IMR-90 (cell line): ENCODE measurements around the gene BSPRY. TPM values are rescaled to one million over a fixed set of nuclear protein-coding genes. Genes with fewer than 3 reads are reported as not detected.

Source experiments
- ATAC-seq: fragments of 200-7000 bp; cut with Tn5 transposase; 2 replicates; pipeline ENCODE4 v1.9.1; 2020; ENCODE audit warnings: low read depth, mild to moderate bottlenecking, moderate library complexity
- BruUV-seq: library from RNA; stranded (reverse); fragments of 400-500 nt; replicated peaks from 2 replicates; lab custom pipeline; 2021; lab: Mats Ljungman, UMichigan
- CTCF ChIA-PET: fragments of 300-600 bp; formaldehyde crosslinking; extraction: SDS; loops from one replicate; lab custom pipeline; 2021; ENCODE audit warnings: antibody characterized with exemption; lab: Yijun Ruan, JAX
- POLR2A ChIA-PET: fragments of 300-600 bp; sonication (Branson Sonifier 250); formaldehyde crosslinking; loops from one replicate; lab custom pipeline; 2022; ENCODE audit warnings: antibody characterized with exemption; ENCODE audit not compliant: unreplicated experiment; lab: Charles Lee
- DNase-seq: peaks from one replicate; pipeline ENCODE4 v3.0.0; 2013
- H2AFZ ChIP-seq: replicated peaks from 2 replicates; pipeline ENCODE3; 2013; ENCODE audit warnings: low read length, mild to moderate bottlenecking; ENCODE audit not compliant: poor library complexity
- H2AK5ac ChIP-seq: 2 replicates; pipeline ENCODE4 v1.6.1; 2013; ENCODE audit warnings: low read depth, low read length, inconsistent platforms
- H2AK9ac ChIP-seq: replicated peaks from 2 replicates; pipeline ENCODE3; 2013; ENCODE audit warnings: mild to moderate bottlenecking, low read depth, low read length, moderate library complexity; ENCODE audit not compliant: poor library complexity
- H2BK120ac ChIP-seq: 2 replicates; pipeline ENCODE4 v1.6.1; 2013; ENCODE audit warnings: low read depth, low read length, inconsistent platforms
- H2BK15ac ChIP-seq: 3 replicates; pipeline ENCODE4 v1.6.1; 2013; ENCODE audit warnings: low read depth, low read length, inconsistent platforms
- H2BK20ac ChIP-seq: 2 replicates; pipeline ENCODE4 v1.6.1; 2013; ENCODE audit warnings: low read depth, mild to moderate bottlenecking, inconsistent platforms, low read length, moderate library complexity
- H2BK5ac ChIP-seq: 2 replicates; pipeline ENCODE4 v1.6.1; 2013; ENCODE audit warnings: mild to moderate bottlenecking, low read depth, low read length, inconsistent platforms; ENCODE audit not compliant: poor library complexity, severe bottlenecking
- H3K14ac ChIP-seq: replicated peaks from 2 replicates; pipeline ENCODE4 v1.6.1; 2013; ENCODE audit warnings: low read depth, low read length, inconsistent platforms
- H3K18ac ChIP-seq: 2 replicates; pipeline ENCODE4 v1.6.1; 2013; ENCODE audit warnings: low read depth, low read length, control low read depth
- H3K23ac ChIP-seq: 2 replicates; pipeline ENCODE4 v1.6.1; 2013; ENCODE audit warnings: low read depth, low read length, inconsistent platforms
- H3K27ac ChIP-seq: 2 replicates; pipeline ENCODE4 v1.5.1; 2013; ENCODE audit warnings: mild to moderate bottlenecking, control low read depth, low read length; ENCODE audit not compliant: insufficient read depth
- H3K27me3 ChIP-seq: 2 replicates; pipeline ENCODE4 v1.6.1; 2013; ENCODE audit warnings: low read length; ENCODE audit not compliant: control insufficient read depth, insufficient read depth
- H3K36me3 ChIP-seq: 2 replicates; pipeline ENCODE4 v1.6.1; 2013; ENCODE audit warnings: low read length, mixed read lengths; ENCODE audit not compliant: control insufficient read depth, insufficient read depth
- H3K4ac ChIP-seq: 2 replicates; pipeline ENCODE4 v1.6.1; 2013; ENCODE audit warnings: low read depth, low read length, inconsistent platforms
- H3K4me1 ChIP-seq: 2 replicates; pipeline ENCODE4 v1.6.1; 2013; ENCODE audit warnings: low read length, mixed read lengths; ENCODE audit not compliant: control insufficient read depth, insufficient read depth
- H3K4me2 ChIP-seq: 2 replicates; pipeline ENCODE4 v1.6.1; 2013; ENCODE audit warnings: low read depth, mild to moderate bottlenecking, control low read depth, low read length, moderate library complexity
- H3K4me3 ChIP-seq: 2 replicates; pipeline ENCODE4 v1.5.1; 2013; ENCODE audit warnings: low read depth, mild to moderate bottlenecking, control low read depth, low read length, moderate library complexity; ENCODE audit not compliant: insufficient read depth
- H3K56ac ChIP-seq: 2 replicates; pipeline ENCODE4 v1.6.1; 2013; ENCODE audit warnings: low read length, inconsistent platforms; ENCODE audit not compliant: insufficient read depth; ENCODE audit errors: extremely low read depth
- H3K79me1 ChIP-seq, 2 experiments: 2 replicates each; pipeline ENCODE4 v1.6.1; 2013; ENCODE audit warnings: low read length in 2 of 2, inconsistent platforms in 1 of 2, low read depth in 1 of 2
- H3K9ac ChIP-seq: 2 replicates; pipeline ENCODE4 v1.6.1; 2013; ENCODE audit warnings: low read depth, low read length, control low read depth
- H3K9me1 ChIP-seq: 2 replicates; pipeline ENCODE4 v1.6.1; 2013; ENCODE audit warnings: low read length, inconsistent platforms; ENCODE audit not compliant: insufficient read depth
- H3K9me3 ChIP-seq: 2 replicates; pipeline ENCODE4 v1.6.1; 2013; ENCODE audit warnings: low read length; ENCODE audit not compliant: control insufficient read depth, insufficient read depth
- H4K20me1 ChIP-seq: 2 replicates; pipeline ENCODE4 v1.6.1; 2013; ENCODE audit warnings: low read length, inconsistent platforms; ENCODE audit not compliant: insufficient read depth
- H4K5ac ChIP-seq: 2 replicates; pipeline ENCODE4 v1.6.1; 2013; ENCODE audit warnings: mild to moderate bottlenecking, low read depth, low read length, control low read depth
- H4K8ac ChIP-seq, 2 experiments: 2 replicates each; pipeline ENCODE4 v1.6.1; 2013; ENCODE audit warnings: low read depth in 2 of 2, low read length in 2 of 2, control low read depth in 1 of 2, inconsistent platforms in 1 of 2
- H4K91ac ChIP-seq: 2 replicates; pipeline ENCODE4 v1.6.1; 2013; ENCODE audit warnings: low read depth, low read length, inconsistent platforms; ENCODE audit not compliant: insufficient read depth
- BHLHE40 ChIP-seq: fragments of 150-350 bp; IDR thresholded peaks from 2 replicates; pipeline ENCODE4 v1.6.1; 2016; ENCODE audit warnings: mild to moderate bottlenecking, low read depth, low read length
- CEBPB ChIP-seq: IDR thresholded peaks from 2 replicates; pipeline ENCODE4 v1.6.1; 2012; ENCODE audit warnings: low read depth, low read length, improper control_type of control experiment
- CHD1 ChIP-seq: IDR thresholded peaks from 2 replicates; pipeline ENCODE4 v1.6.1; 2012; ENCODE audit warnings: low read depth, low read length, improper control_type of control experiment
- FOS ChIP-seq: fragments of 150-350 bp; IDR thresholded peaks from 2 replicates; pipeline ENCODE4 v1.6.1; 2016; ENCODE audit warnings: low read depth, low read length
- MAFK ChIP-seq: IDR thresholded peaks from 2 replicates; pipeline ENCODE4 v1.6.1; 2012; ENCODE audit warnings: low read depth, low read length, improper control_type of control experiment
- MAZ ChIP-seq: IDR thresholded peaks from 2 replicates; pipeline ENCODE4 v1.6.1; 2012; ENCODE audit warnings: low read depth, mild to moderate bottlenecking, low read length, improper control_type of control experiment, moderate library complexity, borderline replicate concordance
- MXI1 ChIP-seq: IDR thresholded peaks from 2 replicates; pipeline ENCODE4 v1.6.1; 2012; ENCODE audit warnings: low read depth, mild to moderate bottlenecking, low read length, moderate library complexity, borderline replicate concordance
- NFE2L2 ChIP-seq: fragments of 150-350 bp; IDR thresholded peaks from 2 replicates; pipeline ENCODE4 v1.6.1; 2016; ENCODE audit warnings: low read depth, mild to moderate bottlenecking, low read length
- POLR2A ChIP-seq: IDR thresholded peaks from 2 replicates; pipeline ENCODE4 v1.6.1; 2012; ENCODE audit warnings: mild to moderate bottlenecking, low read depth, low read length
- RAD21 ChIP-seq: IDR thresholded peaks from 2 replicates; pipeline ENCODE4 v1.6.1; 2012; ENCODE audit warnings: low read length, improper control_type of control experiment
- RCOR1 ChIP-seq: IDR thresholded peaks from 2 replicates; pipeline ENCODE4 v1.6.1; 2012; ENCODE audit warnings: mild to moderate bottlenecking, low read length, improper control_type of control experiment; ENCODE audit not compliant: insufficient replicate concordance
- RFX5 ChIP-seq: IDR thresholded peaks from 2 replicates; pipeline ENCODE4 v1.8.0; 2012; ENCODE audit warnings: low read depth, mild to moderate bottlenecking, low read length, moderate library complexity
- SMC3 ChIP-seq: fragments of 150-350 bp; IDR thresholded peaks from 2 replicates; pipeline ENCODE4 v1.6.1; 2016; ENCODE audit warnings: low read depth, mild to moderate bottlenecking, antibody characterized with exemption, low read length, moderate library complexity
- WGBS, 2 experiments: methylation state at CpG; one replicate each; pipeline versions ENCODE4 v1.1.5 to v1.1.7; 2013; ENCODE audit warnings: missing lambda C conversion rate in 2 of 2; ENCODE audit not compliant: insufficient read length in 1 of 2; ENCODE audit errors: extremely low coverage in 2 of 2; 5-methylcytosine and 5-hydroxymethylcytosine counted together
- dilution Hi-C: fragments of 300-500 bp; cut with HindIII; formaldehyde crosslinking; loops from one replicate; pipeline ENCODE4 v1.14.3; 2018; ENCODE audit warnings: low sequenced_read_pairs; ENCODE audit not compliant: unreplicated experiment
- in situ Hi-C: fragments of 300-500 bp; cut with MboI; formaldehyde crosslinking; loops from 3 replicates; pipeline ENCODE4 v1.14.3; 2019; ENCODE audit warnings: low sequenced_read_pairs, inconsistent platforms, mixed read lengths
- intact Hi-C: fragments of 100-400 bp; cut with micrococcal nuclease; formaldehyde crosslinking; loops from 2 replicates; pipeline ENCODE4 v1.10.0; 2022
- polyA plus RNA-seq, 3 experiments: library from polyadenylated mRNA; depleted of rRNA; stranded (reverse); fragments of >200 nt; gene quantifications; 2 replicates each; pipeline ENCODE4 v1.2.3, GENCODE V29; 2012; ENCODE audit warnings: low replicate concordance in 1 of 3
- total RNA-seq: library from RNA; depleted of rRNA; stranded (reverse); fragments of >200 nt; gene quantifications from 2 replicates; pipeline ENCODE4 v1.2.3, GENCODE V29; 2012
- TF ChIP-seq, protein P1 (sequence below): fragments of 150-350 bp; IDR thresholded peaks from 2 replicates; pipeline ENCODE4 v1.6.1; 2016; ENCODE audit warnings: low read depth, mild to moderate bottlenecking, low read length, moderate library complexity, borderline replicate concordance
- TF ChIP-seq, protein P2 (sequence below): conservative IDR thresholded peaks from 2 replicates; pipeline ENCODE4 v1.5.1; 2012; ENCODE audit warnings: mild to moderate bottlenecking, low read depth, low read length, improper control_type of control experiment
- TF ChIP-seq, protein P3 (sequence below): fragments of 150-350 bp; IDR thresholded peaks from 2 replicates; pipeline ENCODE4 v1.6.1; 2017; ENCODE audit warnings: mild to moderate bottlenecking, antibody characterized with exemption, low read length, low read depth

The BSPRY gene
- total and polyA plus RNA-seq, 2 of the 4 experiments (the other 2 are of a cell fraction), result not detected

DNA sequence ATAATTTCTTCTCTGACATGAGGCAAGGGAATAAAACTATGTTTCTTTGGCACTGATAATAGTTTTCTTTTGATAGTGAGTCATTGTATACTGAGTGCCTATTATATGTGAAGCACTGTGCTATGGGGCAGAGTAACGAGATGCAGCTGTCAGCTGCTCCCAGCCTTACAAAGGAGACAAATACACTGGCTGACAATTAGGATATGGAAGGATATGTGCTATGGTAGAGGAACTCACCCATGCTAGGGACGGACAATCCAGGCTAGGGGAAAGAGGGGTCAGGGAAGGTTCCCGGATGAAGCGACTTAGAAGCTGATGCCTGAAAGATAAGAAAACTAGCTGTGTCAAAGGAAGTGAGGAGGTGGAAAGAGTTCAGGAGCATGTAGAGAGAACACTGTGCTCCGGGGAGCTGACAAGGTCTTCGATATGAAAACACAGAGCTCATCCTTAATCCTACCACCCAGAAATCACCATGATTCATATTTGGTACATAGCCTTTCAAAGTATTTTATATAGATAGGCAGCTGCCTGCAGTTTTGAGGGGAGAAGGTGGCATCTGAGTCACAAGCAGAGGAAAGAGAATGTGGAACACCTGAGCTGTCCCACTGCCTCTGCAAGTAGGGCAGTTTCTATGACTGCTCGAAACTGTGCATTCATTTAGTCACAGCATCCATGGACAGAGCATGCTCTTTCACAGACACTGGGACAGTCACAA lies 12.1 kb downstream of the BSPRY start:
- H2BK15ac ChIP-seq, result no peak overlapping the region
- ChIA-PET POLR2A (no interaction called here), CTCF (interaction anchor here (0.7 kb wide), 1 partner anchor 21 kb away, joined by 6 read pairs; the partner anchor contains the start of gene WDR31)
- no peak overlapping the region for H3K14ac ChIP-seq
- BruUV-seq, result no TSS peak
- H4K20me1 ChIP-seq, result no peaks in the 10 kb centered on the region
- H3K27ac ChIP-seq, result no peak overlapping the region
- in situ Hi-C loops (no loop called here), intact Hi-C loops (no loop called here), dilution Hi-C loops (no loop called here)
- peaks cover 3% of the 10 kb centered on the region; the same call in 1 of the 2 replicates for H3K9me1 ChIP-seq
- no peak overlapping the region for H3K4me3 ChIP-seq
- no peak overlapping the region for H2AK9ac ChIP-seq
- no peak overlapping the region for H4K5ac ChIP-seq
- peak; percentile 52 for DNase-seq
- peaks cover 35% of the 10 kb centered on the region for H3K27me3 ChIP-seq
- H2AK5ac ChIP-seq, result no peak overlapping the region
- no peak overlapping the region; the same call in 1 of the 2 replicates for H3K4me2 ChIP-seq
- no peak overlapping the region for H2BK20ac ChIP-seq
- TF ChIP-seq MAZ, result no peak
- no peak for TF ChIP-seq NFE2L2
- TF ChIP-seq, protein P1, sequence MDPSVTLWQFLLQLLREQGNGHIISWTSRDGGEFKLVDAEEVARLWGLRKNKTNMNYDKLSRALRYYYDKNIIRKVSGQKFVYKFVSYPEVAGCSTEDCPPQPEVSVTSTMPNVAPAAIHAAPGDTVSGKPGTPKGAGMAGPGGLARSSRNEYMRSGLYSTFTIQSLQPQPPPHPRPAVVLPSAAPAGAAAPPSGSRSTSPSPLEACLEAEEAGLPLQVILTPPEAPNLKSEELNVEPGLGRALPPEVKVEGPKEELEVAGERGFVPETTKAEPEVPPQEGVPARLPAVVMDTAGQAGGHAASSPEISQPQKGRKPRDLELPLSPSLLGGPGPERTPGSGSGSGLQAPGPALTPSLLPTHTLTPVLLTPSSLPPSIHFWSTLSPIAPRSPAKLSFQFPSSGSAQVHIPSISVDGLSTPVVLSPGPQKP, result no peak
- TF ChIP-seq MAFK, result no peak
- TF ChIP-seq, protein P2, sequence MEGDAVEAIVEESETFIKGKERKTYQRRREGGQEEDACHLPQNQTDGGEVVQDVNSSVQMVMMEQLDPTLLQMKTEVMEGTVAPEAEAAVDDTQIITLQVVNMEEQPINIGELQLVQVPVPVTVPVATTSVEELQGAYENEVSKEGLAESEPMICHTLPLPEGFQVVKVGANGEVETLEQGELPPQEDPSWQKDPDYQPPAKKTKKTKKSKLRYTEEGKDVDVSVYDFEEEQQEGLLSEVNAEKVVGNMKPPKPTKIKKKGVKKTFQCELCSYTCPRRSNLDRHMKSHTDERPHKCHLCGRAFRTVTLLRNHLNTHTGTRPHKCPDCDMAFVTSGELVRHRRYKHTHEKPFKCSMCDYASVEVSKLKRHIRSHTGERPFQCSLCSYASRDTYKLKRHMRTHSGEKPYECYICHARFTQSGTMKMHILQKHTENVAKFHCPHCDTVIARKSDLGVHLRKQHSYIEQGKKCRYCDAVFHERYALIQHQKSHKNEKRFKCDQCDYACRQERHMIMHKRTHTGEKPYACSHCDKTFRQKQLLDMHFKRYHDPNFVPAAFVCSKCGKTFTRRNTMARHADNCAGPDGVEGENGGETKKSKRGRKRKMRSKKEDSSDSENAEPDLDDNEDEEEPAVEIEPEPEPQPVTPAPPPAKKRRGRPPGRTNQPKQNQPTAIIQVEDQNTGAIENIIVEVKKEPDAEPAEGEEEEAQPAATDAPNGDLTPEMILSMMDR, result no peak
- TF ChIP-seq CEBPB, result no peak
- TF ChIP-seq POLR2A, result no peak
- TF ChIP-seq CHD1, result no peak
- TF ChIP-seq RAD21, result no peak
- no peak for TF ChIP-seq RFX5
- no peak for TF ChIP-seq FOS
- TF ChIP-seq, protein P3, sequence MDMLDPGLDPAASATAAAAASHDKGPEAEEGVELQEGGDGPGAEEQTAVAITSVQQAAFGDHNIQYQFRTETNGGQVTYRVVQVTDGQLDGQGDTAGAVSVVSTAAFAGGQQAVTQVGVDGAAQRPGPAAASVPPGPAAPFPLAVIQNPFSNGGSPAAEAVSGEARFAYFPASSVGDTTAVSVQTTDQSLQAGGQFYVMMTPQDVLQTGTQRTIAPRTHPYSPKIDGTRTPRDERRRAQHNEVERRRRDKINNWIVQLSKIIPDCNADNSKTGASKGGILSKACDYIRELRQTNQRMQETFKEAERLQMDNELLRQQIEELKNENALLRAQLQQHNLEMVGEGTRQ, result no peak
- TF ChIP-seq RCOR1, result no peak
- TF ChIP-seq MXI1, result no peak
- no peak for TF ChIP-seq SMC3
- no peak for TF ChIP-seq BHLHE40
- H4K8ac ChIP-seq, result no peak overlapping the region
- H3K56ac ChIP-seq, result no peak overlapping the region
- no peaks in the 10 kb centered on the region for H3K36me3 ChIP-seq
- no peak overlapping the region for H3K23ac ChIP-seq
- H3K79me1 ChIP-seq, result no peaks in the 10 kb centered on the region
- no peak overlapping the region for H2BK5ac ChIP-seq
- H4K91ac ChIP-seq, result no peak overlapping the region
- no peak overlapping the region for H3K4ac ChIP-seq
- H2BK120ac ChIP-seq, result no peak overlapping the region
- no peak overlapping the region for H2AFZ ChIP-seq
- no peak overlapping the region for H3K9ac ChIP-seq
- H3K4me1 ChIP-seq, result no peaks in the 10 kb centered on the region
- H3K9me3 ChIP-seq, result no peaks in the 10 kb centered on the region
- ATAC-seq, result peak; percentile 94
- WGBS, 2 experiments, result no CpG with 5 or more reads among the region's 7 CpGs
- H3K18ac ChIP-seq, result no peak overlapping the region
